Liver (tissue), 9 donors: ENCODE data around the gene LMTK2. TPM values are rescaled to one million over a fixed set of nuclear protein-coding genes. Genes with fewer than 3 reads are reported as not detected.

Experiments used
- DNase-seq: peaks from one replicate; pipeline ENCODE4 v3.0.0-alpha.2; 2017; ENCODE audit warnings: low spot score
- H3K27ac ChIP-seq, 2 donors: one replicate each; pipeline ENCODE4 v1.7.0; 2013; ENCODE audit warnings: inconsistent platforms in 2 of 2, low read length in 2 of 2, control low read depth in 1 of 2, low read depth in 1 of 2, mild to moderate bottlenecking in 1 of 2
- H3K27me3 ChIP-seq, 4 donors: one replicate each; pipeline versions ENCODE4 v1.6.1 to v1.7.0; 2013; ENCODE audit warnings: low read length in 3 of 4, inconsistent platforms in 1 of 4, mild to moderate bottlenecking in 1 of 4, moderate library complexity in 1 of 4; ENCODE audit not compliant: control insufficient read depth in 4 of 4, insufficient read depth in 4 of 4
- H3K36me3 ChIP-seq, 4 donors: one replicate each; pipeline versions ENCODE4 v1.6.1 to v1.7.0; 2013; ENCODE audit warnings: low read length in 3 of 4, mild to moderate bottlenecking in 3 of 4, low read depth in 1 of 4, moderate library complexity in 1 of 4; ENCODE audit not compliant: control insufficient read depth in 4 of 4, insufficient read depth in 3 of 4
- H3K4me1 ChIP-seq, 4 donors: one replicate each; pipeline versions ENCODE4 v1.6.1 to v1.7.0; 2013; ENCODE audit warnings: low read length in 3 of 4, mild to moderate bottlenecking in 3 of 4, moderate library complexity in 1 of 4; ENCODE audit not compliant: control insufficient read depth in 4 of 4, insufficient read depth in 4 of 4
- H3K4me3 ChIP-seq, 3 donors: one replicate each; pipeline versions ENCODE4 v1.6.1 to v1.7.0; 2013; ENCODE audit warnings: low read length in 3 of 3, control low read depth in 1 of 3, low read depth in 1 of 3, mild to moderate bottlenecking in 1 of 3
- H3K9ac ChIP-seq, 2 donors: one replicate each; pipeline ENCODE4 v1.7.0; 2013; ENCODE audit warnings: low read length in 2 of 2, mild to moderate bottlenecking in 2 of 2, moderate library complexity in 2 of 2, control low read depth in 1 of 2, low read depth in 1 of 2
- H3K9me3 ChIP-seq, 4 donors: one replicate each; pipeline versions ENCODE4 v1.6.1 to v1.7.0; 2013; ENCODE audit warnings: low read length in 3 of 4; ENCODE audit not compliant: control insufficient read depth in 4 of 4
- ATF3 ChIP-seq: IDR thresholded peaks from 2 replicates; pipeline ENCODE4 v1.6.1; 2016; ENCODE audit warnings: antibody characterized with exemption
- CTCF ChIP-seq: fragments of 150-350 bp; IDR thresholded peaks from 2 replicates; pipeline ENCODE4 v1.5.1; 2017; ENCODE audit warnings: improper control_type of control experiment, low read depth, low read length; ENCODE audit not compliant: missing input control
- EGR1 ChIP-seq, 2 donors: IDR thresholded peaks; 2 replicates each; pipeline ENCODE4 v1.6.1; 2016 to 2018; ENCODE audit warnings: antibody characterized with exemption in 2 of 2, low read depth in 2 of 2
- FOXA1 ChIP-seq: IDR thresholded peaks from 2 replicates; pipeline ENCODE4 v1.6.1; 2016; ENCODE audit warnings: antibody characterized with exemption
- GABPA ChIP-seq, 2 donors: IDR thresholded peaks in 1 of 2; conservative IDR thresholded peaks in 1 of 2; 2 replicates each; pipeline ENCODE4 v1.6.1; 2016; ENCODE audit warnings: antibody characterized with exemption in 2 of 2, mild to moderate bottlenecking in 1 of 2, moderate library complexity in 1 of 2
- HNF4A ChIP-seq, 2 donors: conservative IDR thresholded peaks; 2 replicates each; pipeline ENCODE4 v1.6.1; 2016; ENCODE audit warnings: antibody characterized with exemption in 2 of 2, mild to moderate bottlenecking in 2 of 2
- HNF4G ChIP-seq: IDR thresholded peaks from 2 replicates; pipeline ENCODE4 v1.6.1; 2016; ENCODE audit warnings: antibody characterized with exemption
- JUND ChIP-seq, 2 donors: IDR thresholded peaks; 2 replicates each; pipeline ENCODE4 v1.6.1; 2016; ENCODE audit warnings: antibody characterized with exemption in 2 of 2
- MAX ChIP-seq: IDR thresholded peaks from 2 replicates; pipeline ENCODE4 v1.6.1; 2016; ENCODE audit warnings: antibody characterized with exemption
- NR2F2 ChIP-seq: IDR thresholded peaks from 2 replicates; pipeline ENCODE4 v1.6.1; 2016; ENCODE audit warnings: antibody characterized with exemption
- REST ChIP-seq: IDR thresholded peaks from 2 replicates; pipeline ENCODE4 v1.6.1; 2016; ENCODE audit warnings: antibody characterized with exemption, mild to moderate bottlenecking
- RXRA ChIP-seq, 2 donors: IDR thresholded peaks; 2 replicates each; pipeline ENCODE4 v1.6.1; 2017 to 2018; ENCODE audit warnings: antibody characterized with exemption in 2 of 2, mild to moderate bottlenecking in 1 of 2
- SP1 ChIP-seq: IDR thresholded peaks from 2 replicates; pipeline ENCODE4 v1.6.1; 2018; ENCODE audit warnings: antibody characterized with exemption, mild to moderate bottlenecking
- YY1 ChIP-seq: IDR thresholded peaks from 2 replicates; pipeline ENCODE4 v1.6.1; 2016; ENCODE audit warnings: antibody characterized with exemption, mild to moderate bottlenecking
- ZBTB33 ChIP-seq: IDR thresholded peaks from 2 replicates; pipeline ENCODE4 v1.6.1; 2016; ENCODE audit warnings: antibody characterized with exemption
- WGBS: extraction: QIAGEN DNeasy Blood & Tissue Kit; methylation state at CpG from one replicate; pipeline ENCODE4 v1.1.7; 2013; 5-methylcytosine and 5-hydroxymethylcytosine counted together
- polyA plus RNA-seq, 2 donors: library from polyadenylated mRNA; stranded (reverse) in 1 of 2; unstranded in 1 of 2; fragments of 200-250 nt in 1 of 2; fragments of >200 nt in 1 of 2; fragmentation: Nextera tagmentation in 1 of 2; extraction: Ambion mirVana in 1 of 2; gene quantifications; one replicate each; pipeline versions ENCODE4 v1.2.1 to v1.2.3, GENCODE V29; 2013 to 2015
- total RNA-seq, 2 donors: library from RNA; depleted of rRNA; stranded (reverse); fragments of >200 nt; gene quantifications; one replicate each; pipeline ENCODE4 v1.2.3, GENCODE V29; 2014
- donor health status: healthy.
- donor health status: healthy.
- donor health status: healthy.
- donor health status: healthy.
- donor health status: healthy.

Gene LMTK2
- total and polyA plus RNA-seq, 4 donors = 3.1 to 14.3 (median 9.0) TPM

GRCh38 chr7:98211676-98212531 is 105.2 kb downstream of the LMTK2 start:
- peak overlapping the region in 1 of 2 donors; percentile 46 for H3K27ac ChIP-seq
- no peak for TF ChIP-seq ZBTB33
- peak; percentile 21 to 60 for TF ChIP-seq HNF4A (conservative IDR thresholded peaks at IDR 0.05)
- TF ChIP-seq MAX = no peak
- no peak for TF ChIP-seq HNF4G
- TF ChIP-seq YY1 = no peak
- TF ChIP-seq RXRA (IDR thresholded peaks at IDR 0.05) = peak; percentile 59 to 80
- no peak for TF ChIP-seq REST
- no peak for TF ChIP-seq NR2F2
- no peak for TF ChIP-seq GABPA (IDR thresholded peaks at IDR 0.05 in 1 of 2, conservative IDR thresholded peaks at IDR 0.05 in 1 of 2)
- TF ChIP-seq ATF3 = no peak
- peak; percentile 32 to 77 for TF ChIP-seq JUND (IDR thresholded peaks at IDR 0.05)
- TF ChIP-seq EGR1 (IDR thresholded peaks at IDR 0.05; ENCODE audit: low read depth in 2 of 2) = peak in 1 of 2 donors; percentile 10
- no peak for TF ChIP-seq CTCF
- no peak for TF ChIP-seq FOXA1
- TF ChIP-seq SP1 = no peak
- peaks cover 0 to 7% (median 0%) of the 10 kb centered on the region in 4 donors for H3K4me1 ChIP-seq
- no peaks in the 10 kb centered on the region for H3K27me3 ChIP-seq
- no peak overlapping the region for H3K9ac ChIP-seq
- WGBS = 73% methylated on average over 49 of the region's 49 CpGs
- peak; percentile 53 for DNase-seq
- H3K9me3 ChIP-seq = no peaks in the 10 kb centered on the region
- H3K4me3 ChIP-seq = peak overlapping the region in 1 of 3 donors; percentile 72
- H3K36me3 ChIP-seq = peaks cover 2 to 4% (median 3%) of the 10 kb centered on the region in 4 donors
